H7 (cell line): ENCODE data around the gene CACHD1. TPM values are rescaled to one million over a fixed set of nuclear protein-coding genes. Genes with fewer than 3 reads are reported as not detected.
"Not testable (repeated sequence)": the region's sequence is repeated elsewhere in the genome, so short reads cannot be mapped to it uniquely, and the experiment has no call there.

Experiments used
- DNase-seq: peaks from one replicate; pipeline ENCODE4 v3.0.0; 2012
- H3K27me3 ChIP-seq: 2 replicates; pipeline ENCODE4 v1.6.0; 2011; ENCODE audit warnings: mild to moderate bottlenecking, low read length; ENCODE audit not compliant: control insufficient read depth, insufficient read depth
- H3K36me3 ChIP-seq: replicated peaks from 2 replicates; pipeline ENCODE4 v1.5.1; 2011; ENCODE audit warnings: low read length; ENCODE audit not compliant: control insufficient read depth, insufficient read depth
- H3K4me3 ChIP-seq: 2 replicates; pipeline ENCODE4 v1.5.1; 2011; ENCODE audit warnings: low read depth, mild to moderate bottlenecking, control low read depth, low read length, moderate library complexity; ENCODE audit not compliant: insufficient read depth
- total RNA-seq: library from RNA; depleted of rRNA; stranded (reverse); fragments of >200 nt; shearing (Covaris generic); gene quantifications from 2 replicates; pipeline ENCODE4 v1.2.3, GENCODE V29; 2014

The CACHD1 gene
- total RNA-seq, 1 experiment from 2014 or later: 53.5 TPM

DNA sequence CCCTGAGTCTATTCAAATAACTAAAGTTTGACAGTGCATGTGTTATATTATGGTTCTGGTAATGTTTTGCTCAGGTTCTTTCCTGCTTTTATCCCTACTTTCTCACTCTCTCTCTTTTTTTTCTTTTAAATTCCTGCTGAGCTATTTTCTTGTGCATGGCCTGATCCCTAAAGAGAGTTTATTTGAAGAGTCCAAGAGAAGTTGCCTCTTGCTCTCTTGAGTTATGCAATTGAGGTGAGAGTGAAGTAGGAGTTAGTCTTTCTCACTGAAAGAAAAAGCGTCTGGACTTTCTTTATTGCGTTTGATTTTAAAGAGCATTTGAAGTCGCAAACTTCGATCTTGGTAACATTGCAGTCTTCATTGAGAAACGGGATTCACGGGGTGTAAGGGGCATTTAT, 138.7 kb downstream of the CACHD1 start:
- no peak for DNase-seq
- H3K27me3 ChIP-seq: no peaks in the 10 kb centered on the region
- H3K36me3 ChIP-seq: peaks cover 2% of the 10 kb centered on the region
- no peak overlapping the region for H3K4me3 ChIP-seq

DNA sequence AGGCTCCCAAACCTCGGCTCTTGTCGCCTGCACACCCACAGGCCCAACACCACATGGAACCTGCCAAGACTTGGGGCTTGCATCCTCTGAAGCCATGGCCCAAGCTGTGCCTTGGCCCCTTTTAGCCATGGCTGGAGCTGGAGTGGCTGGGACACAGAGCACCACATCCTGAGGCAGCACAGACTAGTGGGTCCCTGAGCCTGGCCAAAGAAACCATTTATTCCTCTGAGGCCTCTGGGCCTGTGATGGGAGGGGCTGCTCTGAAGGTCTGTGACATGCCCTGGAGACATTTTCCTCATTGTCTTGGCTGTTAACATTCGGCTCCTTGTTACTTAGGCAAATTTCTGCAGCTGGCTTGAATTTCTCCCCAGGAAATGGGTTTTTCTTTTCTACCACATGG, 141.0 kb downstream of the CACHD1 start:
- DNase-seq, H3K4me3 ChIP-seq, H3K36me3 ChIP-seq, H3K27me3 ChIP-seq: not testable (repeated sequence)

DNA sequence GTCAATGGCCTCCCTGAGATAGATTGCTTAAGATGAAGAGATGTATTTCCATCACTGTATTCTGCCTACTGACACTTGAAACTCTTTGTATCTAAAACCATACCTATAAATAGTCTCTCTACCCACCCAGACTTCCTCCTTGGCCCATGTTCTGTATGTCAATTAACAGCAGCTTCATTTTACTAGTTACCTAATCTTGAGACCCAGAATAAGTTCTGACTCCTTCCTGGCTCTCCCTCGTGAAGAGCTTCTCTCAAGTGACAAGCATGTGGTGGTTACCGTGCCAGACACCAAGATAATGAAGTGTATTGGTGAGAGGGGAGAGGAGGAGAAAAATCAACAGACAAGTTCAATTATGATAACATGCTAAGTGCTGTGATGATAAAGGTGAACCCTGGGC, 146.1 kb downstream of the CACHD1 start:
- no peaks in the 10 kb centered on the region for H3K27me3 ChIP-seq
- no peaks in the 10 kb centered on the region; the same call in 1 of the 2 replicates for H3K36me3 ChIP-seq
- no peak overlapping the region for H3K4me3 ChIP-seq
- no peak for DNase-seq

DNA sequence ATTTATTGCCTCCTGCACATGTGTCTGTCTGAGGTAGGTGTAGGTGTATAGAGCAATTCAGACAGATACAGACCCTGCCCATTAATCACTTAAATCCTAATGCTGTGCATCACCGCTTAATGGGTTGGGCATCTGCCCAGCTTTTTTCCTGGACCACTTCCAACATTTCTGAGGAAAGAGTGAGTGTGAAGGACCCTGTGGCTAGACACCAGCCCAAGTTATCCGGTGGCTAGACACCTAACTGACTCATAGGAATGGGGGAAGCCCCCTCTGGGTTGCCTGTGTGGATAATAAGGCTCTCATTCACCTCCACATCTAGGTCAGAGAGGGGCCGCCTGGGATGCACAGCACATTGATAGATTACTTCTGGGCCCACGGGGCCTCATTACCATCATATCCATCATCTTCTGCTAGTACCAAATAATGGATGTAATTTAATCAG, 153.8 kb downstream of the CACHD1 start:
- DNase-seq: no peak
- H3K36me3 ChIP-seq: no peaks in the 10 kb centered on the region
- H3K27me3 ChIP-seq: no peaks in the 10 kb centered on the region
- H3K4me3 ChIP-seq: no peak overlapping the region

DNA sequence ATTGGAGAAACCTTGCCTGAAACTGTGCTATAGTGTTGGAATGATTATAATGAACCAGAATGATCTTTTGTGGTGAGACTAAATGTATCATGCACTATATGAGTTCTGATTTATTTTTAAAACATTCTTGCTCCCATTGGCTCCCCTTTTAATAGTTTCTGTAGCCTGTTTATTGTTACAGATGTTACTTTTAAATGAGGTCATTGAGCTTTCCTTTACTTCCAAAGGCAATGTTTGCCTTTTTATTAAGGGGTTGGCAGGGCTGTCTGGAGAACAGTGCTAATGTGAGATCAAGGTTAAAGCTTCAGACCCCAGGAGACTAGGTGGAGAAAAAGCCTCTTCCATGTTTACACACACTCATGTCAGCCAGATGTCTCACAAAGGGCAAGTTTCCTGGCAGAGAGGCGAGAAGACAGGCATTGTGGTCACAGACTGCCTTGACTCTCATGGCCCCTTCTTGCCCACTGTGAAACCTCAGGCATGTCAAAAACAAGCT, 154.3 kb downstream of the CACHD1 start:
- no peak overlapping the region for H3K4me3 ChIP-seq
- H3K27me3 ChIP-seq: no peaks in the 10 kb centered on the region
- H3K36me3 ChIP-seq: no peaks in the 10 kb centered on the region
- DNase-seq: no peak

DNA sequence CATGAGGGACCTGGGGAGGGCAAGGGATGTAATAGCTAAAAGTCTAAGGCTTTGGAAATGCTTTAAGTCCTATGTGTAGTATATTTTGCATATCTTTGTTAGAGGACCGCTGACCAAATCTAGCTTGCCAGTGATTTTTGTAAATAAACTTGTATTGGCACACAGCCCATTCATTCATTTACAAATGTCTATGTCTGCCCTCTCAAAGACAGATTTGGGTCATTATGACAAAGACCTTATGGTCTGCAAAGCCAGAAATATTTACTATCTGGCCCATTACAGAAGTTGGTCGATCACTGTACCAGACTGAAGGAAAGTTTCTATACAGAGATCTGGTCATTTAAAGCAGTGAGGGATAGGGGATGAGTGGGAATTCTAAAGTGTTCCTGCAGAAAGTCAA, 154.9 kb downstream of the CACHD1 start:
- Histone ChIP-seq H3K27me3 (no peaks in the 10 kb centered on the region), H3K4me3 (no peak overlapping the region), H3K36me3 (no peaks in the 10 kb centered on the region)
- DNase-seq: no peak

DNA sequence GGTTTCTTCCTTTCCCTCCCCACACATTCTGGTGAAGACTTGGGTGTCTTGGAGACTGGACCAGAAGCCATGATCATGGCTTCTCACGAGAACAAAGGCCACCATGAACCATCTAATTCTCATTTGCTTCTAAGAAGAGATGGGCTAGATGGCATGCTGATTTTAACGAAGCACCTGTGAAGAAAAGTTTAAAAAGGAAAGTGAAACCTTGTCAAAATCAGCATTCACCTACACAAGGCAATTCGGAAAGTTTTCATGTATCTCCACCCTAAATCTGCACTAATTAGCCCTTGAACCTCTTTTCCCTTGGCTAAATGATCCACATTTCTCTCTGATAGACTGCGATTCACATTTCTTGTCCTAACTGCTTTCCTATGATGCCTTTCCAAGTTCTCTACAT, 160.7 kb downstream of the CACHD1 start:
- H3K36me3 ChIP-seq: peaks cover 1% of the 10 kb centered on the region; the same call in 1 of the 2 replicates
- no peaks in the 10 kb centered on the region for H3K27me3 ChIP-seq
- H3K4me3 ChIP-seq: no peak overlapping the region
- no peak for DNase-seq

DNA sequence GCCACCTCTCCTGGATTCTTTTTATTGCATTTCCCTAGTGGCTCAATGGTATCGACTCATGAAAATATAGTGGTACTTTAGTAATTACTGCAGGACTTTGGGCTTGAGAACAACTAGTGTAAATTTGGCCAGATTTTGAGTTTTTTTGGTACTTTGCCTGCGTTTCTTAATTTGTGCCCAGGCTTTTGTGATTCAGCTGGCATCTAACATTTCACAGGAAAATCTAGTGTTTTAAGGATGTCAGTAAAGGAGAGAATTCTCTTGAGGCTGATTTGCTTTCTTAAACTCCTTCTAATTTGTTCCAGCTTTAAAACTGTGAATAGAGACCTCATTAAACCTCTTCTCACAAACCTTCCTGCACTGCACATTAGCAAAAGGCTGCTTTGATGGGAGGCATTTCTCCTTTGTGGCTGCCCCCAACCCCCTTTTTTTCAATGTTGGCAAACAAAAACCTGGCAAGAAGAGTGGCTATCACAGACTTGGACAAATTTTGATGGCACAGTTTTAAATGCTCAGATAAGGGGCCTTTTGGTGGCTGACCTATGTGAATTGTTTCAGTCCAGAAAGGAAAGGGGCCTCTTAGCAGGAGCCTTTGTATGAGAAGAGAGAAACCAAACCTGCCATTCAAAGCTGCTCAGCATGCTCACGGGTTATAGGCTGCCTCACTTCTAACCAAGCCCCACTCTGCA, 161.6 kb downstream of the CACHD1 start:
- no peak for DNase-seq
- H3K4me3 ChIP-seq: no peak overlapping the region
- no peaks in the 10 kb centered on the region for H3K27me3 ChIP-seq
- peaks cover 3% of the 10 kb centered on the region for H3K36me3 ChIP-seq

DNA sequence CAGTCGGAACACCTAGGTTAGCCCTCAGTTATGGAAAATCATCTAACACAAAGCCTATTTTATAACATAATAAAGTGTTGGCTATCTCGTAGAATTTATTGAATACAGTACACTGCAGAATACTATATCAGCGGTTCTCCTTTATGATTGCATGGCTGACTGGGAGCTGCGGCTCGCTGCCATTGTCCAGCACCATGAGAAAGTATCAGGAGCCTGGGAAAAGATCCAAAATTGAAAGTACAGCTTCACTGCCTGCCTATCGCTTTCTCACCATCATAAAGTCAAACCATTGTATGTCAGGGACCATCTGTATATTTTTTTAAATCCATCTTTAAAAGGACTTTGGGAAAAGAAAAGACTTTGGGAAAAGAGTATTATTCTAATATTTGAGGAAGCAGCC, 163.0 kb downstream of the CACHD1 start:
- H3K4me3 ChIP-seq: no peak overlapping the region
- no peaks in the 10 kb centered on the region for H3K27me3 ChIP-seq
- H3K36me3 ChIP-seq: peaks cover 3% of the 10 kb centered on the region
- no peak for DNase-seq

DNA sequence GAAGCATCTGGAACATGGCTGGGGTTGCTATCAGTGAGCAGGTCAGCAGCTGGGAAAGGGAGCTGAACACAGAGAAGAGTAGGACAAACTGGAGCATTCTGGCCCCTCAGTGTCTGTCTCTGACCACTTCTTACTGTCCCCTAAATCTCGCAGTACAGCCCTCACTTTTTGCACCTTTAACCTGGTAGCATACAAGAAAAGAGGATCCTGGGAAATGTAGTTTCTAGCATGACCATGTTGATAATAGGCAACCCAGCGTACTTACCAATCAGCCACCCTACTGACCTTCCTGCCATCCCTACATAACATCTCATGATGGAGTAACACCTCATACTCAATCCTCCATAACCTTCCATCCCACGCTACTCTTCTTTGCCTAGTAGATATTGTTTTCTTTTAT, 175.8 kb downstream of the CACHD1 start:
- peaks cover 8% of the 10 kb centered on the region for H3K36me3 ChIP-seq
- H3K4me3 ChIP-seq: no peak overlapping the region
- no peaks in the 10 kb centered on the region for H3K27me3 ChIP-seq
- peak; percentile 7 for DNase-seq

DNA sequence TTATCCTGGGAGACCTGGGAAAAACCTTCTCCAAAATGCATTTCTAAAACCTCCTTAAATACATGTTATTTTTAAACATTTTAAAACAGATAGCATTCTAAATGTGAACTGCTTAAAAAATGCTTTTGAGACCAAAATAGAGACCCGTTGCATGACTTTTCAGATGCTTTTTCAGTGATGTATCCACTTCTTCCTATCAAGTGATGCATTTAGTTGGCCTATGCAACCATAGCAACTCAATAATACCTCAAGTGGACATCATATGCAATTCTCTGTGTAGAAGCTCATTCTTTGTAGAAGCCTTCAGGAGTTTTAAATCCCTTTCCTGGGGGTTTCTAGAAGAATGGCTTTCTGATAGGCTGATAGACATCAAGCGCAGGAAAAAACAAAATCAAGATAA, 180.5 kb downstream of the CACHD1 start:
- no peak for DNase-seq
- Histone ChIP-seq H3K36me3 (peaks cover 4% of the 10 kb centered on the region), H3K27me3 (no peaks in the 10 kb centered on the region), H3K4me3 (no peak overlapping the region)

DNA sequence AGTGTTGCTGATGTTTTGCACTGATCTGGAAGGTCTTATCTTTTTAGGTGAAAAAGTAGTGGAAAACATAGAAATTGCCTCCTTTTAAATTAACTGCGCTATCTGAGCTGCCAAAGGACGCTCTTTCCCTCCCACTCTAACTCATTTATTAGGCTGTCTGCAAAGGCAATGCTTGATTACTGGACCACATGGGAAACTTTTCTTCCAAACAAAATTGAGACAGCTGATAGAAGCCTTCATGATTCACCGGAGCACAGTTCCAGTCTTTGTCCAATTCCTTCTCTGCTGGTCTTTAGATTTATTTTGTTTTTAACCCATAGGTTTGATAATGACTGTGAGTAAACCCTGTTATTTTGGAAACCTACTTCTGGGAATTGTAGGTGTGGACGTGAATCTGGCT, 181.9 kb downstream of the CACHD1 start:
- Histone ChIP-seq H3K4me3 (no peak overlapping the region), H3K27me3 (no peaks in the 10 kb centered on the region), H3K36me3 (peaks cover 2% of the 10 kb centered on the region)
- no peak for DNase-seq

DNA sequence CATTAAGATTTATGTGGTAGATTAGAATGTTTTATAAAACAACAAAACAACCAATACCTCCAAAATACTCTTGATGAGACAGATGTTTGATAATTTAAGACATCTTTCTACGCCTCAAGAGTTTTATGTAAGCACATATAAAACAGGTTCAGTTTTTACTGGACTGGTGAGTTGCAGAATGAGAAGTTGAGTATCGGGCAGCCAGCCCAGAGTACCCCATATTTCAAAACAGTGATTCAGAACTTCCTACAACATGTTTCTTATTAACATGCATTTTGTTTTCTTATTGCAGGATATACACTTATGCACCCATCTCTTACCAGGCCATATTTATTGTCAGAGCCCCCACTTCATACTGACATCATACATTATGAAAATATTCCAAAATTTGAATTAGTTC, 183.5 kb downstream of the CACHD1 start:
- H3K36me3 ChIP-seq: peaks cover 2% of the 10 kb centered on the region
- no peak overlapping the region for H3K4me3 ChIP-seq
- H3K27me3 ChIP-seq: no peaks in the 10 kb centered on the region
- DNase-seq: no peak

DNA sequence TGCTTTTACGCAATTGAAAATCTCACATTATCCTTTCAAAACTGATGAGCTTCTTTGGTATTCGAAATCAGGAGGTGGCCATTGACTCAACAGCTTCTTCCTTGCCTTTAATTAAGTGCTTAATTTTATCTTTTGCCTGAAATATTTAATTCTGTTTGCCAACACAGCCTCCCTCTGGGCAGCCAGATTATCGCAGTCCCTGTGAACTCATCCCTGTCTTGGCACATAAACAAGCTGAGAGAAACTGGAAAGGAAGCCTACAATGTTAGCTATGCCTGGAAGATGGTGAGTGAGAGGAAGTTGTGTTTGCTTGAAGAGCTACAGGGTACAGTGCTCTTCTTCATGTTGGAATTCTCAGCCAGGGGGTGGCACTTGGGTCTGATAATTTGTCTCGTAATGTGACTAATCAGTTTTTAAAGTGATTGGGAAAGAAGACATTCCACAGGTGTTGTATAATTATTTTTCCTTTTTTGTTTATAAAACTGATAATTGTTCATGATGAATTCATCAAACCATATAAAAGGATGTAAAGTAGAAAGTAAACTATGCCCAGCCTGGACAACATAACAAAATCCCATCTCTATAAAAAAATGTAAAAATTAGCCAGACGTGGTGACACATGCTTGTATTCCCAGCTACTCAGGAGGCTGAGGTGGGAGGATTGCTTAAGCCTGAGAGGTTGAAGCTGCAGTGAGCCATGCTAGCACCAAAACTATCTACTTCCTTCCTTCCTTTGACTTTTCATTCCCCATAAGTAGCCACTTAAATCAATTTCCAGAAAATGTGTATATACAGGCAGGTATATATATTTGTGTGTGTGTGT, 184.8 kb downstream of the CACHD1 start:
- Histone ChIP-seq H3K4me3 (no peak overlapping the region), H3K36me3 (peaks cover 4% of the 10 kb centered on the region), H3K27me3 (no peaks in the 10 kb centered on the region)
- DNase-seq: no peak

DNA sequence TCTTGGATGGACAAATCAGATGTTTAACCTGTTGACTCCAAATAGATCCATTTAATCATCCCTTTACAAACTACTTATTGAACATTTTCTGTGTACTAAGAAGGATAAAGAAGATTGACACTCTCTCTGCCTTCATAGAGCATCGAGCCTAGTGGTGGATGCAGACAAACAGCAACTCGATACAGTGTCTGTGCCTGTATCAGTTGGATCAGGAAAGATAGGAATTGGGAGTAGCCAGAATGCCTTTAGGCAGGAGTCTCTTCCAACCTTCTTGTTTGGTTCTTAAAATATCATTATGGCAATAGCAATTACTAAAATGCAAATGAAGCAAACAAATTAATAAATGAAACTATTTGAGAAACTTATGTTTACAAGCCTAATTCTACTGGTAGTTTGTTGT, 185.9 kb downstream of the CACHD1 start:
- no peaks in the 10 kb centered on the region for H3K27me3 ChIP-seq
- DNase-seq: no peak
- H3K4me3 ChIP-seq: no peak overlapping the region
- H3K36me3 ChIP-seq: peaks cover 4% of the 10 kb centered on the region
